IPS-15b (cell line): ENCODE results near the gene BRIP1.

Source experiments
- H3K27me3 ChIP-seq: one replicate; pipeline ENCODE4 v1.6.1; 2013; ENCODE audit warnings: low read length; ENCODE audit not compliant: control insufficient read depth, insufficient read depth
- H3K36me3 ChIP-seq: one replicate; pipeline ENCODE4 v1.6.1; 2013; ENCODE audit warnings: low read length; ENCODE audit not compliant: control insufficient read depth, insufficient read depth
- H3K4me1 ChIP-seq: one replicate; pipeline ENCODE4 v1.6.1; 2013; ENCODE audit warnings: mild to moderate bottlenecking, low read length; ENCODE audit not compliant: control insufficient read depth, insufficient read depth
- H3K4me3 ChIP-seq: one replicate; pipeline ENCODE4 v1.5.1; 2013; ENCODE audit warnings: low read depth, low read length
- H3K9ac ChIP-seq: one replicate; pipeline ENCODE4 v1.6.1; 2013; ENCODE audit warnings: low read depth, mild to moderate bottlenecking, low read length
- H3K9me3 ChIP-seq: one replicate; pipeline ENCODE4 v1.6.1; 2013; ENCODE audit warnings: mild to moderate bottlenecking, low read length; ENCODE audit not compliant: control insufficient read depth, insufficient read depth

BRIP1 gene

DNA sequence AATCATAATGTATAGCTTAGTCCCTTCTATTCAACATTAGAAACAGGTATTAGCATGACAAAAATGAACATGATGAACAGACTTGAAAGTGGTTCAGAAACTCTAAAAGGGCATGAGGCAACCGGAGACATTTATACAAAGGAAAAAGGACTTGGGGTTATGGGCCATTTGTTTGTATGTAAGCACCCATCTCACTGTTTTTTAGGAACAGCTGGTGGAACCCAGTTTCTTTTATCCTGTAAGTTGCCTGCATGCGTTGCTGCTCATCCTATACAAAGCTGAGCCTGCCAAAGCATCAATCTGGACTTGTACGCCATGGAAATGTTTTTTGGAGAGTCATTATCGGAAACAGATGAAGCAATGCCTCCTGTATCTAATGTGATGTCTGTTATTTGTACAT is 200.0 kb downstream of the BRIP1 start:
- Histone ChIP-seq H3K9me3 (no peaks in the 10 kb centered on the region), H3K27me3 (no peaks in the 10 kb centered on the region), H3K36me3 (no peaks in the 10 kb centered on the region), H3K4me1 (no peaks in the 10 kb centered on the region), H3K4me3 (no peak overlapping the region), H3K9ac (no peak overlapping the region)

DNA sequence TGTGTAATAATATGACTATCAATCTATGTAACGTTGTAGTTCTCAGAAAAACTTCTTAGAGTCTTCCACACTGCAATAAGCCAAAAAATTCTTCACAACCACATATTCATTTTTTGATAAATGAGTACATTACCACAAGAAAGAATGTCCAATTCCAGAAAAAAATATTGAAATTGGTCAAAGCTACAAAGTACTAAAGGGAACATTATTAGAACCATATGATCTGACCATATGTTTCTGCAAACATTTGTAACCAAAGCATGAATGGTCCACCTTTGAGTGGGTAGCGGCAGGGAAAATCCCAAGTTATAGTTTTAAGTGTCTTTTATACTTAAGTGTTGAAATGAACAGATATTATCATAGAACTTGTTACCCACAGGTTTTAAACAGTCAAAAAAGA is 200.6 kb downstream of the BRIP1 start:
- H3K27me3 ChIP-seq = no peaks in the 10 kb centered on the region
- H3K4me3 ChIP-seq = no peak overlapping the region
- H3K4me1 ChIP-seq = no peaks in the 10 kb centered on the region
- no peaks in the 10 kb centered on the region for H3K36me3 ChIP-seq
- no peaks in the 10 kb centered on the region for H3K9me3 ChIP-seq
- no peak overlapping the region for H3K9ac ChIP-seq

DNA sequence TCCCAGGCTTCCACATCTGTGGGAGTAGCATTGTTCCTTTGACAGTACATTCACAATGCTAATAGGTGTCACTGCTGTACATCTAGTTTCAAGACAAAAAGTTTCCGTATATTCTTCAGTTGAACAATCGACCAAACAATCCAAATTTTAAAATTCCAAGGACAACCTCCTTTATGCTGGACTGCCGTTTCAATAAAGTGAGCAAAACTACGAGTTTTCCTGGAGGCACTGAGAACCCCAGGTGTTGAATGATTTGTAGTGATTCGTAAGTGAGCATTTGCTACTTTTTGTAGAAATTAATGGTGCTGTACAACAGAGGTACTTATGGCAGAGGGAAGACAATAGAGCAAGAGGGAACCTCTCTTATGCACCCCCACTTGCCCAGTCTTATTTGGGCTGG is 201.1 kb downstream of the BRIP1 start:
- Histone ChIP-seq H3K9ac (no peak overlapping the region), H3K4me3 (no peak overlapping the region), H3K9me3 (no peaks in the 10 kb centered on the region), H3K4me1 (no peaks in the 10 kb centered on the region), H3K36me3 (no peaks in the 10 kb centered on the region), H3K27me3 (no peaks in the 10 kb centered on the region)

DNA sequence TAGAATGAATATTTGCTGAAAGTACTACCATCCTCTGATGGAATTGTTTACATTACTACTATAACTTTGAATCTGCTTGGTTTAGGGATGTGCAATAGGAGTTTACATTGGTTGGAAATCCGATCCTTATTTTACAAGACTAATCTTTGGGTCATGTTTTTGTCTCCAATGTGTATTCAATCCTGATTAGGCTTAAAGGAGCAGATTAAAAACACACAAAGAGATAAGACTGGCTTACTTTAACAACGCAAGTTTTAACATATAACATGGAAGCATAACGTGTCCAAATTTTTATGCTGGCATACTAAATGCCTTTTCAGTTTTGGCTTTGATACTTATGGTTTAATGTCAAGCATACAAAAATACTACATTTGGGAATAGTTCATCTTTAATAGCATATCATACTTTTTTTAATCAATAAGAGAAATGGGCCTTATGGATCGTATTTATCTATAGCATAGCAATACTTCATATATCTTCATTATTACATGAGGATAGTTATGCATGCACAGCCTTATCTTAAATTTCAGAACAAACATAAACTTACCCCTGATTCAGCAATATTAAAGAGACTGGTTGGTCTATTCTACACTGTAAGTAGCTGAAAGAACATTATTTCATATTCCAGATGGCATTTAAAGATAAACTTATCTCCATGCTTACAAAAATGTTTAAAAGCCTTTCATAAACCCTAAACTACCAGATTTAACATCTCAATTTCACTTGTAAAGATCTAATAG is 202.4 kb downstream of the BRIP1 start:
- no peaks in the 10 kb centered on the region for H3K4me1 ChIP-seq
- H3K36me3 ChIP-seq = no peaks in the 10 kb centered on the region
- no peak overlapping the region for H3K4me3 ChIP-seq
- no peaks in the 10 kb centered on the region for H3K27me3 ChIP-seq
- no peak overlapping the region for H3K9ac ChIP-seq
- no peaks in the 10 kb centered on the region for H3K9me3 ChIP-seq

- Histone ChIP-seq H3K4me1 (no peaks in the 10 kb centered on the region), H3K9ac (no peak overlapping the region), H3K36me3 (no peaks in the 10 kb centered on the region), H3K27me3 (no peaks in the 10 kb centered on the region), H3K4me3 (no peak overlapping the region), H3K9me3 (no peaks in the 10 kb centered on the region)
These were observed 203.9 kb downstream of the BRIP1 start for GRCh38 chr17:61659437-61659836.

DNA sequence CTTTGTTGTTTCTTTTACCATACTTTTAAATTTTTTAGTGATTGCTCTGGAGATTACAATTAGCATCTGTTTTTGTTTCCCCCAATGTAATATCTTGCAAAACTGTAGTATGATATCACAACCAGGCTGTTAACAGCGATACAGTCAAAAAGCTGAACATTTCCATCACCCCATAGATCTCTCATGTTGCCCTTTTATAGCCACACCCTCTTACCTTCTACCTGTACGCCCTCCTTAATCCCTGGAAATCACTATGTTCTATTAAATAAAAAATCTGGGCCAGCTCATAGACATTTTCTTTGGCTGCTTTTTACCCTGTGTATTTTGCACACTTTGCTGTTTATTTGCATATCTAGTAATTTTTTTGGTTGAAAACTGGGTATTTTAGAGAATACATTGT is 205.1 kb downstream of the BRIP1 start:
- Histone ChIP-seq H3K27me3 (no peaks in the 10 kb centered on the region), H3K4me3 (no peak overlapping the region), H3K9me3 (no peaks in the 10 kb centered on the region), H3K4me1 (no peaks in the 10 kb centered on the region), H3K36me3 (no peaks in the 10 kb centered on the region), H3K9ac (no peak overlapping the region)

DNA sequence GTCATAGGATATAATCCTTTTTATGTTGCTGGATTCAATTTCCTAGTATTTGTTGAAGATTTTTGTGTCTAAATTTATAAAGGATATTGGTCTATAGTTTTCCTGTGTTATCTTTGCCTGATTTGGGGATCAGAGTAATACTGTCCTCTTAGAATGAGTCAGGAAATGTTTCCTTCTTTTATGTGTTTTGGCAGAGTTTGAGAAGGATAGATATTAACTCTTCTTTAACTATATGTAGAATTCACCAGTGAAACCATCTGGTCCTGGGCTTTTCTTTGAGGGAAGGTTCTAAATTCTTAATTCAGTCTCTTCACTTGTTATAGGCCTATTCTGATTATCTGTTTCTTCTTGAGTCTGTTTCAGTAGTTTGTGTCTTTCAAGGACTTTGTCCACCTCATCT is 206.0 kb downstream of the BRIP1 start:
- Histone ChIP-seq H3K36me3 (no peaks in the 10 kb centered on the region), H3K4me3 (no peak overlapping the region), H3K9ac (no peak overlapping the region), H3K27me3 (no peaks in the 10 kb centered on the region), H3K9me3 (no peaks in the 10 kb centered on the region), H3K4me1 (no peaks in the 10 kb centered on the region)

DNA sequence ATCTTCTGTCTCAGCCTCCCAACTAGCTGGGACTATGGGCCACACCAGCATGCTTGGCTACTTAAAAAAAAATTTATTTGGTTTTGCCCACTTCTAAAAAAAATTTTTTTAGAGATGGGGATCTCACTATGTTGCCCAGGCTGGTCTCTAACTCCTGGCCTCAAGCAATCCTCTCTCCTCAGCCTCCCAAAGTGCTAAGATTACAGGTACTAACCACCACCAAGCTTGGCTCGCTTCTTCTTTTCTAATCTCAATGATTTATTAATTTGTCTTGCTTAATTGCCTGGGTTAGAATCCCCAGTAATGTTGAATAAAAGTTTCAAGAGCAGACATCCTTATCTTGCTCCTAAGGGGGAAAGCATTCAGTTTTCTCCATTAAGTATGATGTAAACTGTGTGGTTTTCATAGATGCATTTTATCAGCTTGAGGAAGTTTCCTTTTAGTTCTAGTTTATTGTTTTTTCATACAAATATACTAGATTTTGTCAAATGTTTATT is 206.6 kb downstream of the BRIP1 start:
- Histone ChIP-seq H3K4me1 (no peaks in the 10 kb centered on the region), H3K9ac (no peak overlapping the region), H3K27me3 (no peaks in the 10 kb centered on the region), H3K4me3 (no peak overlapping the region), H3K9me3 (no peaks in the 10 kb centered on the region), H3K36me3 (no peaks in the 10 kb centered on the region)

DNA sequence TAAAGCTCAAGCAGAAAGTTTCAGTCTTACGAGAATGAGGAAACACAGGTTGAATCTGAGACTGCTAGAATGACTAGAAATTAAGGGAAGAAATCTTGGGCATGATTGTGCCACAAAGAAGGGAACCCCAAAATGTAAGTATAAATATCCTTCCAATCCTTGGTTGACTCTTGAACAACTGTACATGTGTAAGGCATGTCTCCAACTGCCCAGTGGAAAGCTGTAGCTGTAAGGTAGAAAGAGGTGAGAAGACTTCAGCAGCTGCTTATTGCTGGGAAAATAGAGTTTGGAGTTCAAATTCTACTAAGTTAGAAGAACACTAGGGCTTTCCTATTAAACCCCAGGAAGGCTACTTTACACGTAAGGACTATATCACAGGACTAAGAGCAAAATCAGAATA is 212.6 kb downstream of the BRIP1 start:
- no peaks in the 10 kb centered on the region for H3K27me3 ChIP-seq
- H3K4me1 ChIP-seq = no peaks in the 10 kb centered on the region
- H3K36me3 ChIP-seq = no peaks in the 10 kb centered on the region
- no peaks in the 10 kb centered on the region for H3K9me3 ChIP-seq
- H3K9ac ChIP-seq = no peak overlapping the region
- H3K4me3 ChIP-seq = no peak overlapping the region

DNA sequence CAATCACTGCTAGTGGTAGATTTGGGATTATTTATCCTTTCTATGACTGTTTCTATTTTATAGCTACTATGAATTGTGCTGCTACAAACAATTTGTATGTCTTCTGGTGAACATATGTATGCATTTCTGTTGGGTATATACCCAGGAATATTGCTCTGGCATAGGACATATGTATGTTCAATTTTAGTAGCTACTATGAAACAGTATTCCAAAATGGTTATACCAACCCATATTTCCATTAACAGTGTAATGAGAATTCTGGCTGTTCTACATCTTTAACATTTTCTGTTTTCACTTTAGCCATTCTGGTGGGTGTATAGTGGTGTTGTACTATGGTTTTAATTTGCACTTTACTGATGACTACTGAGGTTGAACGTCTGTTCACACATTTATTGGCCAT is 214.7 kb downstream of the BRIP1 start:
- H3K4me3 ChIP-seq = no peak overlapping the region
- H3K27me3 ChIP-seq = no peaks in the 10 kb centered on the region

GRCh38 chr17:61647047-61647446 is 216.3 kb downstream of the BRIP1 start:
- Histone ChIP-seq H3K4me1 (no peaks in the 10 kb centered on the region), H3K27me3 (no peaks in the 10 kb centered on the region), H3K36me3 (no peaks in the 10 kb centered on the region), H3K9ac (no peak overlapping the region), H3K9me3 (no peaks in the 10 kb centered on the region), H3K4me3 (no peak overlapping the region)

More for the DNA sequence above, 214.7 kb downstream of the BRIP1 start:
- Histone ChIP-seq H3K36me3 (no peaks in the 10 kb centered on the region), H3K4me1 (no peaks in the 10 kb centered on the region), H3K9me3 (no peaks in the 10 kb centered on the region), H3K9ac (no peak overlapping the region)

- Histone ChIP-seq H3K4me1 (no peaks in the 10 kb centered on the region), H3K36me3 (no peaks in the 10 kb centered on the region), H3K9me3 (no peaks in the 10 kb centered on the region), H3K27me3 (no peaks in the 10 kb centered on the region), H3K4me3 (no peak overlapping the region), H3K9ac (no peak overlapping the region)
These were observed 216.8 kb downstream of the BRIP1 start for GRCh38 chr17:61646482-61646881.
